Muscle layer of duodenum (tissue), 2 donors: ENCODE measurements around the gene ZNF576.
A peak's percentile ranks its signal among the peaks of the same experiment; 100 is the strongest.

Source experiments
- H3K27ac ChIP-seq: one replicate; pipeline ENCODE4 v1.7.0; 2013; ENCODE audit warnings: mild to moderate bottlenecking, low read length
- H3K27me3 ChIP-seq: one replicate; pipeline ENCODE4 v1.7.0; 2013; ENCODE audit warnings: low read depth, mild to moderate bottlenecking, control low read depth, low read length
- H3K36me3 ChIP-seq, 2 donors: one replicate each; pipeline ENCODE4 v1.7.0; 2013; ENCODE audit warnings: low read length in 2 of 2, control low read depth in 1 of 2, mild to moderate bottlenecking in 1 of 2; ENCODE audit not compliant: insufficient read depth in 2 of 2, control insufficient read depth in 1 of 2
- H3K4me1 ChIP-seq, 2 donors: one replicate each; pipeline ENCODE4 v1.7.0; 2013; ENCODE audit warnings: low read length in 2 of 2, mild to moderate bottlenecking in 2 of 2, control low read depth in 1 of 2, moderate library complexity in 1 of 2; ENCODE audit not compliant: insufficient read depth in 2 of 2, control insufficient read depth in 1 of 2
- H3K4me3 ChIP-seq, 2 donors: one replicate each; pipeline ENCODE4 v1.7.0; 2013; ENCODE audit warnings: low read length in 2 of 2, low read depth in 1 of 2, mild to moderate bottlenecking in 1 of 2
- H3K9me3 ChIP-seq, 2 donors: one replicate each; pipeline ENCODE4 v1.7.0; 2013; ENCODE audit warnings: low read length in 2 of 2, control low read depth in 1 of 2, mild to moderate bottlenecking in 1 of 2; ENCODE audit not compliant: control insufficient read depth in 1 of 2
- donor health status: healthy.

ZNF576 gene

GRCh38 chr19:43607238-43608205 lies 11.1 kb downstream of the ZNF576 start:
- Histone ChIP-seq H3K9me3 (no peaks in the 10 kb centered on the region), H3K27ac (no peak overlapping the region), H3K36me3 (peaks cover 7 to 17% of the 10 kb centered on the region in 2 donors)

GRCh38 chr19:43609872-43610271 lies 13.5 kb downstream of the ZNF576 start:
- no peak overlapping the region for H3K27ac ChIP-seq
- no peaks in the 10 kb centered on the region for H3K4me1 ChIP-seq
- peaks cover 19 to 36% of the 10 kb centered on the region in 2 donors for H3K36me3 ChIP-seq

More at GRCh38 chr19:43607238-43608205, 11.1 kb downstream of the ZNF576 start:
- H3K4me3 ChIP-seq, result no peak overlapping the region
- no peaks in the 10 kb centered on the region for H3K4me1 ChIP-seq
- H3K27me3 ChIP-seq, result no peaks in the 10 kb centered on the region

GRCh38 chr19:43610493-43610892 lies 14.1 kb downstream of the ZNF576 start:
- Histone ChIP-seq H3K27me3 (no peaks in the 10 kb centered on the region), H3K27ac (no peak overlapping the region), H3K36me3 (peaks cover 19 to 36% of the 10 kb centered on the region in 2 donors), H3K4me3 (no peak overlapping the region), H3K9me3 (no peaks in the 10 kb centered on the region), H3K4me1 (no peaks in the 10 kb centered on the region)

More at GRCh38 chr19:43609872-43610271, 13.5 kb downstream of the ZNF576 start:
- Histone ChIP-seq H3K9me3 (no peaks in the 10 kb centered on the region), H3K4me3 (no peak overlapping the region), H3K27me3 (no peaks in the 10 kb centered on the region)

DNA sequence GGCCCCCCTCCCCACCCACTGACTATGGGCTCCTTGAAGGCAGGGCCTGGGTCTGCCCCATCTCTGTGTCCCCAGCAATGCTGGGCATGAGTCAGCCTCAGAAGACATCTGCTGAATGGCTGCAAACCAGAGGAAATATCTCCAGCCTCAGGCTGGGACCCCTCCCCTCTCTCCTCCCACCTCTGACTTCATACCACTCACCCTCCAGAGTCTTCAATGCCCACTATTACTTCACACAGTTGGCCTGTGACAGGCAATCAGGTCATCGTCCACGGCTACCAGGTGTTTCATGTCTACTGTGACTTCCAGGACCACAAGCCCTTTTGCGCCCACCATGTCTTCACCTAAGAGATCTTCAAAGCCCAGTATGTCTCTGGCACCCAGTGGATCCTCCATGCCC lies 15.4 kb downstream of the ZNF576 start, which contains the start of gene SRRM5:
SRRM5 (plus strand) TSS at position 301 of the 400 bp plus-strand sequence; CDS start at position 335, 34 bp downstream.
- Histone ChIP-seq H3K9me3 (no peaks in the 10 kb centered on the region), H3K36me3 (peaks cover 14 to 36% of the 10 kb centered on the region in 2 donors), H3K27me3 (no peaks in the 10 kb centered on the region), H3K4me1 (no peaks in the 10 kb centered on the region), H3K4me3 (no peak within 1 kb of the TSS), H3K27ac (no peak within 1 kb of the TSS)

GRCh38 chr19:43612374-43612773 lies 16.0 kb downstream of the ZNF576 start:
- Histone ChIP-seq H3K27ac (no peak overlapping the region), H3K27me3 (no peaks in the 10 kb centered on the region), H3K4me1 (no peaks in the 10 kb centered on the region), H3K9me3 (no peaks in the 10 kb centered on the region), H3K4me3 (no peak overlapping the region), H3K36me3 (peaks cover 12 to 36% of the 10 kb centered on the region in 2 donors)

GRCh38 chr19:43616306-43616705 lies 19.9 kb downstream of the ZNF576 start:
- H3K27ac ChIP-seq, result no peak overlapping the region
- H3K4me1 ChIP-seq, result peaks cover 0 to 15% of the 10 kb centered on the region in 2 donors

GRCh38 chr19:43616954-43617353 lies 20.6 kb downstream of the ZNF576 start:
- Histone ChIP-seq H3K27ac (no peak overlapping the region), H3K4me3 (no peak overlapping the region), H3K27me3 (no peaks in the 10 kb centered on the region), H3K9me3 (no peaks in the 10 kb centered on the region), H3K4me1 (peaks cover 0 to 15% of the 10 kb centered on the region in 2 donors), H3K36me3 (peaks cover 12 to 25% of the 10 kb centered on the region in 2 donors)

More at GRCh38 chr19:43616306-43616705, 19.9 kb downstream of the ZNF576 start:
- Histone ChIP-seq H3K36me3 (peaks cover 12 to 29% of the 10 kb centered on the region in 2 donors), H3K27me3 (no peaks in the 10 kb centered on the region), H3K4me3 (no peak overlapping the region), H3K9me3 (no peaks in the 10 kb centered on the region)

GRCh38 chr19:43618921-43619261 lies 22.5 kb downstream of the ZNF576 start:
- peak overlapping the region; percentile 80 for H3K27ac ChIP-seq
- H3K27me3 ChIP-seq, result no peaks in the 10 kb centered on the region
- peak overlapping the region; percentile 80 to 91 for H3K4me3 ChIP-seq
- H3K9me3 ChIP-seq, result no peaks in the 10 kb centered on the region
- peaks cover 3 to 5% of the 10 kb centered on the region in 2 donors for H3K36me3 ChIP-seq
- peaks cover 0 to 15% of the 10 kb centered on the region in 2 donors for H3K4me1 ChIP-seq

GRCh38 chr19:43619262-43620060 lies 23.1 kb downstream of the ZNF576 start, which contains the start of gene ZNF428:
Gene ZNF428, minus strand, starts transcription at chr19:43619629. Its CDS starts 5,325 bp downstream, at chr19:43614304.
- Histone ChIP-seq H3K9me3 (no peaks in the 10 kb centered on the region), H3K4me1 (peaks cover 0 to 15% of the 10 kb centered on the region in 2 donors), H3K4me3 (peak within 1 kb of the TSS; percentile 80 to 91), H3K27ac (peak within 1 kb of the TSS; percentile 80), H3K27me3 (no peaks in the 10 kb centered on the region), H3K36me3 (no peaks in the 10 kb centered on the region)

DNA sequence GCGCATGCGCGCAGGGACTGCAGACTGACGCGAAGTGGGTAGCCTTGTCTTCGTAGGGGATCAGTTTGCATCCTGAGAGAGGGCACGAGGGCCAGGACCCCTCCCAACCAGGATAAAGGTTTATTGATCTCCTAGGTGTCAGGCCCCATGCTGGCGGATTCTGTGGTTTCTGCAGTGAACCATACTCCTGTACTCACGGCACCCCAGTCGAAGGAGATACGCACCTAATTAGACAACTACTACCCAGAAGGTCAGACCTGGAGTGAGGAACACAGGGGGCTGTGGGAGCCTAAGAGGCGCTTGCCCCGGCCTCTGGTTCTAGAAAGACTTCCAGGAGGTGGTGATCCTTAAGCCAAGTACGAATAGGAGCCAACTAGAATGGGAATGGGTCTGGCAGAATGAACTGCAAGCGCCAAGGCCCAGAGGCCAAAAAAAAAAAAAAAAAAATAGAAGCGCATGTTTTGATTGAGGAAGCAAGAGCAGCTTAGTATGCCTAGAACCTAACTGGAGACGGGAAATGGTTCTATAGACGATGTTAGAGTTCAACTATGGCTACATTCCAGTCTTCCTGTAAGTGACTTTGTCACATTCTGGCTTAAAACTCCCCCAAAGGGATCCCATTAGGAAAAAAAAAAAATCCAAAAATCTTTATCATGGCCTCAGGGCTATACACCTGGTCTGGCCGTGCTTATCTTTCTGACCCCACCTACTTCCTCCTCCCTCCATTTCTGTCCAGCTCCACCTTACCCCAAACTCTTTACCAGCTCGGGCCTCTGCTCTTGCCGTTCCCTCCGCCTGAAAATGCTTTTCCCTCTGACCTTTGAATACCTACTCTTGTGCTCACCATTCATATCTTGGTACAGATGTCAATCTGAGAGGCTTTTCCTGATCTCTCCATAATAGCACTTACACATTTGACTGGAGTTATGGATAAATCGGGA lies 23.9 kb downstream of the ZNF576 start:
- no peaks in the 10 kb centered on the region for H3K9me3 ChIP-seq
- peak overlapping the region; percentile 80 to 91 for H3K4me3 ChIP-seq
- H3K36me3 ChIP-seq, result no peaks in the 10 kb centered on the region
- H3K27ac ChIP-seq, result peak overlapping the region; percentile 80
- no peaks in the 10 kb centered on the region for H3K27me3 ChIP-seq
- H3K4me1 ChIP-seq, result peaks cover 0 to 15% of the 10 kb centered on the region in 2 donors
